ENCODE measurements around the gene CNIH4. TPM values are rescaled to one million over a fixed set of nuclear protein-coding genes. Genes with fewer than 3 reads are reported as not detected.
"Not testable (repeated sequence)": the region's sequence is repeated elsewhere in the genome, so short reads cannot be mapped to it uniquely, and the experiment has no call there.

CNIH4 gene
- total RNA-seq, 1 experiment from 2014 or later, result 104 TPM

DNA sequence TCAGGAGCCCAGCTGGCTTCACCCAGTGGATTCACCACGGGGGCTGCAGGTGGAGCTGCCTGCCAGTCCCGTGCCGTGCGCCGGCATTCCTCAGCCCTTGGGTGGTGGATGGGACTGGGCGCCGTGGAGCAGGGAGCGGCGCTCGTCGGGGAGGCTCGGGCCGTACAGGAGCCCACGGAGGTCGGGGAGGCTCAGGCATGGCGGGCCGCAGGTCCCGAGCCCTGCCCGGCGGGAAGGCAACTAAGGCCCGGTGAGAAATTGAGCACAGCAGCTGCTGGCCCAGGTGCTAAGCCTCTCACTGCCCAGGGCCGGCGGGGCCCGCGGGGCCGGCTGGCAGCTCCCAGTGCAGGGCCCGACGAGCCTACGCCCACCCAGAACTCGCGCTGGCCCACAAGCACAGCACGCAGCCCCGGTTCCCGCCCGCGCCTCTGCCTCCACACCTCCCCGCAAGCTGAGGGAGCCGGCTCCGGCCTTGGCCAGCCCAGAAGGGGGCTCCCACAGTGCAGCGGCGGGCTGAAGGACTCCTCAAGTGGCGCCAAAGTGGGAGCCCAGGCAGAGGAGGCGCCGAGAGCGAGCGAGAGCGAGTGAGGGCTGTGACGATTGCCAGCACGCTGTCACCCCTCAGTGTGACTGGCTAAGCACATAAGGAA is 4.1 kb upstream of the CNIH4 start:
- no CpG with 5 or more reads among the region's 49 CpGs for WGBS (ENCODE audit: extremely low coverage, insufficient read length, low lambda C conversion rate)
- H4K20me1 ChIP-seq (ENCODE audit: control insufficient read depth, insufficient read depth, insufficient read length); H3K4me3 Mint-ChIP-seq; H2BK12ac ChIP-seq (ENCODE audit: insufficient read length, low read depth, low read length); H3K27me3 Mint-ChIP-seq (ENCODE audit: low read depth); H3K27me3 ChIP-seq (ENCODE audit: insufficient read depth, low read length); H3K14ac ChIP-seq (ENCODE audit: insufficient read depth, low read length); H2BK120ac ChIP-seq (ENCODE audit: low read depth, low read length, poor library complexity, severe bottlenecking); H3K56ac ChIP-seq (ENCODE audit: insufficient read length, low read depth, low read length); H2BK15ac ChIP-seq (ENCODE audit: low read depth, low read length); H3K27ac Mint-ChIP-seq; H3K79me1 ChIP-seq (ENCODE audit: insufficient read depth, low read depth, low read length, poor library complexity, severe bottlenecking); H3K4me1 ChIP-seq (ENCODE audit: insufficient read depth, low read length); H4K8ac ChIP-seq (replicated peaks; ENCODE audit: insufficient read length, low read depth, low read length); H3T11ph ChIP-seq (ENCODE audit: low read length); H3K27ac ChIP-seq (ENCODE audit: insufficient read length, low read depth, low read length); H4K5ac ChIP-seq (ENCODE audit: insufficient read length, low read depth, low read length); H3K18ac ChIP-seq (ENCODE audit: insufficient read length, low read depth, low read length); DNase-seq; H4K91ac ChIP-seq (ENCODE audit: insufficient read length, low read depth, low read length); H3K23ac ChIP-seq (ENCODE audit: insufficient read length, low read depth, low read length); H3K4me2 ChIP-seq (ENCODE audit: insufficient read depth, insufficient read length, low read length); H2AFZ ChIP-seq (ENCODE audit: low read length); H2BK5ac ChIP-seq (ENCODE audit: insufficient read length, low read length); H3K23me2 ChIP-seq (ENCODE audit: insufficient read length, low read depth, low read length, poor library complexity, severe bottlenecking); H3K4ac ChIP-seq (ENCODE audit: low read depth, low read length); H2AK5ac ChIP-seq (ENCODE audit: insufficient read length, low read length); H3K9me3 ChIP-seq (ENCODE audit: control insufficient read depth, low read depth, low read length); H3K4me1 Mint-ChIP-seq; H3K9ac ChIP-seq (ENCODE audit: extremely low read depth, insufficient read length, low read length); H2BK20ac ChIP-seq (ENCODE audit: low read depth, low read length, poor library complexity, severe bottlenecking); H3K79me2 ChIP-seq (ENCODE audit: insufficient read depth, low read length): not testable (repeated sequence)
- H3K9me3 Mint-ChIP-seq, result peaks cover 19 to 23% of the 10 kb centered on the region in 2 experiments; a peak in 4 of 5 replicates
- peaks cover 0 to 21% (median 2%) of the 10 kb centered on the region in 3 experiments; a peak in 4 of 7 replicates for H3K36me3 Mint-ChIP-seq (ENCODE audit: insufficient read depth in 1 of 3, low read depth in 3 of 3)

Data from H9 (cell line).